Thoracic aorta (tissue), 2 donors: ENCODE measurements around the gene VKORC1. TPM values are rescaled to one million over a fixed set of nuclear protein-coding genes. Genes with fewer than 3 reads are reported as not detected.

Experiments
- ATAC-seq: fragments of 150-250 bp; one replicate; pipeline ENCODE4 v1.8.0; 2017; ENCODE audit warnings: low read depth; ENCODE audit not compliant: insufficient number of reproducible peaks, low FRiP score
- DNase-seq: peaks from one replicate; pipeline ENCODE4 v3.0.0-alpha.2; 2020; ENCODE audit warnings: low spot score
- H3K27ac ChIP-seq, 2 donors: fragments of 200-600 bp; sonication (generic); 1 replicate in 1 of 2; 2 replicates in 1 of 2; pipeline ENCODE4 v1.5.1; 2016; ENCODE audit warnings: mild to moderate bottlenecking in 2 of 2, moderate library complexity in 2 of 2
- H3K27me3 ChIP-seq: fragments of 200-600 bp; sonication (generic); replicated peaks from 2 replicates; pipeline ENCODE4 v1.6.0; 2016; ENCODE audit warnings: mild to moderate bottlenecking; ENCODE audit not compliant: insufficient read depth
- H3K36me3 ChIP-seq: fragments of 200-600 bp; sonication (generic); one replicate; pipeline ENCODE4 v1.5.1; 2016
- H3K4me1 ChIP-seq, 2 donors: fragments of 200-600 bp; sonication (generic); 1 replicate in 1 of 2; 2 replicates in 1 of 2; pipeline versions ENCODE4 v1.5.1 to v1.6.0; 2016; ENCODE audit warnings: low read depth in 2 of 2, mild to moderate bottlenecking in 1 of 2; ENCODE audit not compliant: control insufficient read depth in 1 of 2
- H3K4me3 ChIP-seq: fragments of 200-600 bp; sonication (generic); 2 replicates; pipeline ENCODE4 v1.5.1; 2016; ENCODE audit warnings: mild to moderate bottlenecking
- H3K9me3 ChIP-seq: fragments of 200-600 bp; sonication (generic); 2 replicates; pipeline ENCODE4 v1.5.1; 2016
- CTCF ChIP-seq: fragments of 200-600 bp; sonication (generic); IDR thresholded peaks from one replicate; pipeline ENCODE4 v1.5.1; 2019; ENCODE audit warnings: antibody characterized with exemption
- total RNA-seq, 2 donors: library from RNA; depleted of rRNA; stranded (reverse); fragments of >200 nt; gene quantifications; one replicate each; pipeline versions ENCODE4 v1.1.0 to v1.2.3, GENCODE V29; 2016

The VKORC1 gene
- total RNA-seq, 2 donors from 2014 or later, result 88.7 to 187 TPM

GRCh38 chr16:31067342-31067741 is 27.3 kb downstream of the VKORC1 start:
- H3K27ac ChIP-seq, result no peak overlapping the region
- no peak overlapping the region for H3K4me3 ChIP-seq
- H3K27me3 ChIP-seq, result no peaks in the 10 kb centered on the region
- peaks cover 10 to 23% of the 10 kb centered on the region in 2 donors for H3K4me1 ChIP-seq
- H3K36me3 ChIP-seq, result peaks cover 8% of the 10 kb centered on the region
- DNase-seq (no peak), ATAC-seq (no peak)
- no peaks in the 10 kb centered on the region for H3K9me3 ChIP-seq
- no peak for TF ChIP-seq CTCF

- ATAC-seq, result no peak
- Histone ChIP-seq H3K9me3 (no peaks in the 10 kb centered on the region), H3K27ac (peak overlapping the region in 1 of 2 donors; percentile 49), H3K4me3 (peak overlapping the region; percentile 19), H3K36me3 (peaks cover 27% of the 10 kb centered on the region), H3K27me3 (no peaks in the 10 kb centered on the region), H3K4me1 (peaks cover 3 to 12% of the 10 kb centered on the region in 2 donors)
- TF ChIP-seq CTCF, result no peak
- no peak for DNase-seq
Measured at GRCh38 chr16:31064882-31065461, 29.6 kb downstream of the VKORC1 start.

GRCh38 chr16:31063843-31064611 is 30.6 kb downstream of the VKORC1 start:
- no peak for ATAC-seq
- Histone ChIP-seq H3K27ac (peak overlapping the region in 1 of 2 donors; percentile 49), H3K9me3 (no peaks in the 10 kb centered on the region), H3K27me3 (no peaks in the 10 kb centered on the region), H3K4me1 (peaks cover 3 to 12% of the 10 kb centered on the region in 2 donors), H3K36me3 (peaks cover 27% of the 10 kb centered on the region), H3K4me3 (peak overlapping the region; percentile 19)
- no peak for TF ChIP-seq CTCF
- DNase-seq, result no peak

GRCh38 chr16:31063495-31063842 is 31.1 kb downstream of the VKORC1 start:
- no peak overlapping the region for H3K4me3 ChIP-seq
- no peaks in the 10 kb centered on the region for H3K27me3 ChIP-seq
- no peaks in the 10 kb centered on the region for H3K9me3 ChIP-seq
- ATAC-seq, result no peak
- peaks cover 3 to 12% of the 10 kb centered on the region in 2 donors for H3K4me1 ChIP-seq
- TF ChIP-seq CTCF, result no peak
- peaks cover 27% of the 10 kb centered on the region for H3K36me3 ChIP-seq
- no peak overlapping the region for H3K27ac ChIP-seq
- DNase-seq, result no peak

- no peaks in the 10 kb centered on the region for H3K27me3 ChIP-seq
- peaks cover 27% of the 10 kb centered on the region for H3K36me3 ChIP-seq
- ATAC-seq (no peak), DNase-seq (no peak)
- H3K4me3 ChIP-seq, result no peak overlapping the region
- H3K9me3 ChIP-seq, result no peaks in the 10 kb centered on the region
- peaks cover 3 to 12% of the 10 kb centered on the region in 2 donors for H3K4me1 ChIP-seq
- H3K27ac ChIP-seq, result no peak overlapping the region
- TF ChIP-seq CTCF, result no peak
Measured at GRCh38 chr16:31061813-31062440, 32.7 kb downstream of the VKORC1 start.
